GM12891 (cell line): Measurements from ENCODE around the gene CUL7.

Experiments
- POLR2A ChIP-seq: IDR thresholded peaks from 2 replicates; pipeline ENCODE4 v1.6.1; 2011; ENCODE audit warnings: low read depth, low read length, control low read depth
- POLR2AphosphoS5 ChIP-seq: IDR thresholded peaks from 2 replicates; pipeline ENCODE4 v1.6.1; 2011; ENCODE audit warnings: low read depth, low read length, control low read depth

DNA sequence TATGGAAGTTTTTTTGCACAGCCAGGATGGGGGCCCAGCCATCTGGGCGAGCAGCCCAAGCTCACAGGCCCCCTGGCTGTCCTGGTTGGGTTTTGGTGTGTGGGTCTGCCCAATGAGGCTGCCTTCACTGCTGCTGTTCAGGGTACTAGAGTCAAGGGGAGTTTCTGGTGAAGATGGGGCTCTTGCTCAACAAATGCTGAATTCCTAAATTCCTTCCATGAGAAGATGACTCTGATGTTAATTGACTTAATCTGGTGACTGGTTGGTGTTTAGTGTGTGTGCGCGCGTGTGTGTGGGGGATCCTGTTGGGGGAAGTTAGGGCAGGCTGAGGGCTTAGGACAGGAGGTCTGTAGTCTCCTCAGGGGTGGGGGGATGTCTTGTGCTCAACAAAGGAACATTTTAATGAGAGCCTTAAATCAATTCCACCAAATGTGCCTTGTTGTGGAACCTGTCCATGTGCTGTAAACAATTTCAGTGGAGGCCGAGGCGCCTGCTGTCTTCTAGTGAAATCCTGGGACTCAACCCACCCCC is 24.4 kb upstream of the CUL7 start:
- TF ChIP-seq POLR2AphosphoS5 = no peak
- TF ChIP-seq POLR2A = no peak
